RWPE2 (cell line): Measurements from ENCODE around the gene HK1.
"Not testable (repeated sequence)": the region's sequence is repeated elsewhere in the genome, so short reads cannot be mapped to it uniquely, and the experiment has no call there.

ENCODE experiments used
- ATAC-seq: fragments of 200-7000 bp; cut with Tn5 transposase; 3 replicates; pipeline ENCODE4 v1.9.1; 2021; ENCODE audit warnings: low read depth
- DNase-seq: peaks from one replicate; pipeline ENCODE4 v3.0.0-alpha.2; 2020; ENCODE audit warnings: low spot score
- H3K27ac ChIP-seq: fragments of 450-650 bp; 2 replicates; pipeline ENCODE4 v1.5.1; 2017; ENCODE audit warnings: mild to moderate bottlenecking; ENCODE audit not compliant: poor library complexity, severe bottlenecking
- H3K27me3 ChIP-seq: fragments of 250-450 bp; sonication (Bioruptor Pico); 2 replicates; pipeline ENCODE4 v1.5.1; 2021; ENCODE audit warnings: mild to moderate bottlenecking, moderate library complexity; ENCODE audit not compliant: insufficient read depth, poor library complexity, severe bottlenecking
- H3K36me3 ChIP-seq: fragments of 250-450 bp; sonication (Bioruptor Pico); 2 replicates; pipeline ENCODE4 v1.5.1; 2020; ENCODE audit warnings: low read depth, mild to moderate bottlenecking, moderate library complexity
- H3K4me1 ChIP-seq: fragments of 250-450 bp; sonication (Bioruptor Pico); 2 replicates; pipeline ENCODE4 v1.5.1; 2021; ENCODE audit warnings: mild to moderate bottlenecking, moderate library complexity; ENCODE audit not compliant: insufficient read depth, poor library complexity, severe bottlenecking
- H3K4me3 ChIP-seq: fragments of 250-450 bp; sonication (Bioruptor Pico); 2 replicates; pipeline ENCODE4 v1.5.1; 2021; ENCODE audit warnings: mild to moderate bottlenecking, moderate library complexity; ENCODE audit not compliant: severe bottlenecking
- H3K9me3 ChIP-seq: fragments of 250-450 bp; sonication (Bioruptor Pico); 2 replicates; pipeline ENCODE4 v1.5.1; 2021; ENCODE audit warnings: mild to moderate bottlenecking, moderate library complexity; ENCODE audit not compliant: severe bottlenecking
- CTCF ChIP-seq: fragments of 450-650 bp; IDR thresholded peaks from one replicate; pipeline ENCODE4 v1.5.1; 2017; ENCODE audit warnings: mild to moderate bottlenecking, moderate library complexity; ENCODE audit not compliant: poor library complexity, severe bottlenecking

HK1 gene

DNA sequence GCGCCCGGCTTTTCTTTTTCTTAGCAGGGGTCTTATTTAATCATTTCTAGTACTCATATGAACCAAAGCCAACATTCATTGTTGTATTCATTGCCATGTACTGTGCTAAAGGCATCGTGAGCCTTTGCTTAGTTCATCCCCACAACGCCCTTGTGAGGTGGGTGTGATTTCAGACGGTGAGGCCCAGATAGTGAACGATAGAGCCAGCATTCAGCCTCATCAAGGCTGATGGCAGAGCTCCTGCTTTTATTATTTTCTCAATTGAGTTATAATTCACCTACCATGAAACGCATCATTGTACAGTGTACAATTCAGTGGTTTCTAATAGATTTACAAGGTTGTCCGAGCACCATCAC is 50.1 kb downstream of the HK1 start:
- peaks cover 42% of the 10 kb centered on the region for H3K36me3 ChIP-seq
- ATAC-seq: no peak
- H3K27ac ChIP-seq: peak overlapping the region; percentile 84
- no peaks in the 10 kb centered on the region for H3K9me3 ChIP-seq
- TF ChIP-seq CTCF: no peak
- no peaks in the 10 kb centered on the region for H3K27me3 ChIP-seq
- no peak overlapping the region for H3K4me3 ChIP-seq
- DNase-seq: no peak
- peaks cover 56% of the 10 kb centered on the region for H3K4me1 ChIP-seq

DNA sequence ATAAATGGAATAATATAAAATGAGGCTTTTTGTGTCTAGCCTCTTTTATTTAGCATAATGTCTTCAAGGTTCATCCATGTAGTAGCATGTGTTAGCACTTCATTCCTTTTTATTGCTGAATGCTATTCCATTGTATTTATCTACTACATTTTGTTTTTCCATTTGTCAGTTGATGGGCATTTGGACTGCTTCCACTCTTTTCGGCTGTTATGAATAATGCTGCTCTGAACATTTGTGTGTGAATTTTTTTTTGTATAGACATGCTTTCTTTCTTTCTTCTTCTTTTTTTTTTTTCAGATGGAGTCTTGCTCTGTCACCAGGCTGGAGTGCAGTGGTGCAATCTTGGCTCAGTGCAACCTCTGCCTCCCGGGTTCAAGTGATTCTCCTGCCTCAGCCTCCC is 50.6 kb downstream of the HK1 start:
- Histone ChIP-seq H3K36me3 (peaks cover 42% of the 10 kb centered on the region), H3K4me1 (peaks cover 61% of the 10 kb centered on the region)
- not testable (repeated sequence) for ATAC-seq, H3K4me3 ChIP-seq, DNase-seq, H3K27me3 ChIP-seq, H3K9me3 ChIP-seq, H3K27ac ChIP-seq

- Histone ChIP-seq H3K27ac (no peak overlapping the region), H3K4me1 (peaks cover 69% of the 10 kb centered on the region), H3K4me3 (no peak overlapping the region)
Observed at GRCh38 chr10:69329721-69330178, 51.5 kb downstream of the HK1 start.

GRCh38 chr10:69331161-69331560 is 52.9 kb downstream of the HK1 start:
- Histone ChIP-seq H3K4me3 (no peak overlapping the region), H3K4me1 (peaks cover 61% of the 10 kb centered on the region), H3K27ac (peak overlapping the region; percentile 97), H3K9me3 (no peaks in the 10 kb centered on the region), H3K36me3 (peaks cover 46% of the 10 kb centered on the region), H3K27me3 (no peaks in the 10 kb centered on the region)
- DNase-seq: no peak
- TF ChIP-seq CTCF: no peak
- ATAC-seq: no peak

More at GRCh38 chr10:69329721-69330178, 51.5 kb downstream of the HK1 start:
- Histone ChIP-seq H3K27me3 (no peaks in the 10 kb centered on the region), H3K9me3 (no peaks in the 10 kb centered on the region), H3K36me3 (peaks cover 42% of the 10 kb centered on the region)
- TF ChIP-seq CTCF: no peak
- ATAC-seq (no peak), DNase-seq (no peak)

DNA sequence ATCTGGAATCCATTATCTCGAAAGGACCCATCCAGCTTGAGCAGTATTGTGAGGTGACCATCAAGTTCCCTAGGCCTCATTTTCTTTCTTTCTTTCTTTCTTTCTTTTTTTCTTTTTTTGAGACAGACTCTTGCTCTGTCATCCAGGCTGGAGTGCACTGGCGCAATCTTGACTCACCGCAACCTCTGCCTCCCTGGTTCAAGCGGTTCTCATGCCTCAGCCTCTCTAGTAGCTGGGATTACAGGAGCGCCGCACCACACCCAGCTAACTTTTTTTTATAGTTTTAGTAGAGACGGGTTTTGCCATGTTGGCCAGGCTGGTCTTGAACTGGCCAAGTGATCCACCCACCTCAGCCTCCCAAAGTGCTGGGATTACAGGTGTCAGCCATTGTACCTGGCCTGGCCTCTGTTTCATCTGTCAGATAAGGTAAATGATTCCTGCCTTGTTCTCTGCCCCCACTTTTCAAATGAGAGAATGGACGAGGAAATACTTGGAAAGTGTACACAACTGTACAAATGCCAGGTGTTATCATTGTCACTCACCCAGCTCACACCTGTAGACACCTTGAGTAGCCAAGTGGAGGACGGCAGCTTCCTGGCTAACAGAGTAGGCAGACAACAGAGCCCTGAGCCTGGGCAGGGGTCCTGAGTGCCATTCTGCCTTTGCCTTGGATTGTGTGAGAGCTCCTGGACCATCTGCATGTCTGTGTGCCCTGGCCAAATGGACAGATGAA is 54.1 kb downstream of the HK1 start:
- TF ChIP-seq CTCF: no peak
- H3K27me3 ChIP-seq: no peaks in the 10 kb centered on the region
- H3K9me3 ChIP-seq: no peaks in the 10 kb centered on the region
- no peak for DNase-seq
- no peak overlapping the region for H3K4me3 ChIP-seq
- H3K36me3 ChIP-seq: peaks cover 46% of the 10 kb centered on the region
- H3K27ac ChIP-seq: peak overlapping the region; percentile 97
- no peak for ATAC-seq
- H3K4me1 ChIP-seq: peaks cover 61% of the 10 kb centered on the region
